GM23338 (cell line): ENCODE results near the gene ZFR. TPM values are rescaled to one million over a fixed set of nuclear protein-coding genes. Genes with fewer than 3 reads are reported as not detected.

ENCODE experiments used
- ATAC-seq: fragments of 200-7000 bp; cut with Tn5 transposase; 3 replicates; pipeline ENCODE4 v1.9.1; 2020
- DNase-seq: peaks from one replicate; pipeline ENCODE4 v3.0.0-alpha.2; 2015; ENCODE audit warnings: low spot score
- H2AFZ ChIP-seq: fragments of 200-600 bp; sonication (generic); 2 replicates; pipeline ENCODE4 v1.8.0; 2016; ENCODE audit warnings: antibody characterized with exemption, mild to moderate bottlenecking, moderate library complexity
- H3F3A ChIP-seq: fragments of 200-600 bp; sonication (generic); replicated peaks from 2 replicates; pipeline ENCODE4 v1.8.0; 2017; ENCODE audit warnings: antibody characterized with exemption, mixed run types, low read depth
- H3K27ac ChIP-seq: fragments of 200-600 bp; sonication (generic); 2 replicates; pipeline ENCODE4 v1.6.1; 2016; ENCODE audit warnings: low read depth
- H3K27me3 ChIP-seq: fragments of 200-600 bp; sonication (generic); 2 replicates; pipeline ENCODE4 v1.8.0; 2016; ENCODE audit warnings: mild to moderate bottlenecking, mixed run types, moderate library complexity; ENCODE audit not compliant: insufficient read depth
- H3K36me3 ChIP-seq: fragments of 200-600 bp; sonication (generic); 2 replicates; pipeline ENCODE4 v1.8.0; 2016; ENCODE audit warnings: mild to moderate bottlenecking; ENCODE audit not compliant: insufficient read depth
- H3K4me1 ChIP-seq: fragments of 200-600 bp; sonication (generic); 2 replicates; pipeline ENCODE4 v1.8.0; 2016; ENCODE audit warnings: mild to moderate bottlenecking, moderate library complexity; ENCODE audit not compliant: insufficient read depth
- H3K4me2 ChIP-seq: fragments of 200-600 bp; sonication (generic); 2 replicates; pipeline ENCODE4 v1.7.1; 2017; ENCODE audit warnings: mixed run types
- H3K4me3 ChIP-seq: fragments of 200-600 bp; sonication (generic); 2 replicates; pipeline ENCODE4 v1.6.1; 2016; ENCODE audit warnings: mixed run types
- H3K79me2 ChIP-seq: fragments of 200-600 bp; sonication (generic); replicated peaks from 2 replicates; pipeline ENCODE4 v1.8.0; 2017; ENCODE audit warnings: mild to moderate bottlenecking; ENCODE audit not compliant: insufficient read depth
- H3K9me2 ChIP-seq: fragments of 200-600 bp; sonication (generic); 2 replicates; pipeline ENCODE4 v1.8.0; 2017; ENCODE audit not compliant: insufficient read depth
- H4K20me1 ChIP-seq: fragments of 200-600 bp; sonication (generic); replicated peaks from 2 replicates; pipeline ENCODE4 v1.8.0; 2017; ENCODE audit warnings: mild to moderate bottlenecking; ENCODE audit not compliant: insufficient read depth
- H3K27ac Mint-ChIP-seq: 2 replicates; pipeline ENCODE4 v1.8.0; 2020; ENCODE audit warnings: inconsistent platforms, mild to moderate bottlenecking, moderate library complexity, mixed read lengths
- H3K27me3 Mint-ChIP-seq: 3 replicates; pipeline ENCODE4 v1.8.0; 2022; ENCODE audit warnings: low read depth, mild to moderate bottlenecking, moderate library complexity, mixed read lengths, inconsistent platforms; ENCODE audit not compliant: insufficient read depth, poor library complexity
- H3K36me3 Mint-ChIP-seq: 3 replicates; pipeline ENCODE4 v1.8.0; 2021; ENCODE audit warnings: low read depth, mild to moderate bottlenecking, inconsistent platforms, moderate library complexity, mixed read lengths
- H3K4me1 Mint-ChIP-seq: 3 replicates; pipeline ENCODE4 v1.8.0; 2020; ENCODE audit warnings: mild to moderate bottlenecking, inconsistent platforms, mixed read lengths
- H3K4me3 Mint-ChIP-seq: 3 replicates; pipeline ENCODE4 v1.8.0; 2021; ENCODE audit warnings: moderate library complexity, mild to moderate bottlenecking, inconsistent platforms, mixed read lengths
- H3K9me3 Mint-ChIP-seq: 3 replicates; pipeline ENCODE4 v1.8.0; 2020; ENCODE audit warnings: moderate library complexity, mild to moderate bottlenecking, inconsistent platforms, mixed read lengths
- CREB1 ChIP-seq: fragments of 250-450 bp; sonication (Bioruptor Pico); IDR thresholded peaks from 2 replicates; pipeline ENCODE4 v1.5.0; 2020; ENCODE audit warnings: low read depth, mild to moderate bottlenecking, moderate library complexity
- EZH2 ChIP-seq: fragments of 200-600 bp; sonication (generic); IDR thresholded peaks from one replicate; pipeline ENCODE4 v1.8.0; 2017; ENCODE audit warnings: antibody characterized with exemption, mild to moderate bottlenecking, low read depth; ENCODE audit not compliant: unreplicated experiment
- EZH2phosphoT487 ChIP-seq: fragments of 200-600 bp; sonication (generic); IDR thresholded peaks from one replicate; pipeline ENCODE4 v1.8.1; 2018; ENCODE audit warnings: antibody characterized with exemption; ENCODE audit not compliant: unreplicated experiment
- JUNB ChIP-seq: IDR thresholded peaks from one replicate; pipeline ENCODE4 v1.6.1; 2016; ENCODE audit warnings: antibody characterized with exemption; ENCODE audit not compliant: unreplicated experiment
- NANOG ChIP-seq: IDR thresholded peaks from 2 replicates; pipeline ENCODE4 v1.6.1; 2016; ENCODE audit warnings: antibody characterized with exemption, borderline replicate concordance
- POLR2AphosphoS5 ChIP-seq: IDR thresholded peaks from 2 replicates; pipeline ENCODE4 v1.6.1; 2016; ENCODE audit warnings: antibody characterized with exemption, low read depth
- STAT1 ChIP-seq: IDR thresholded peaks from one replicate; pipeline ENCODE4 v1.6.1; 2016; ENCODE audit warnings: antibody characterized with exemption; ENCODE audit not compliant: unreplicated experiment
- ZNF331 ChIP-seq: fragments of 250-450 bp; sonication (Bioruptor Pico); IDR thresholded peaks from 2 replicates; pipeline ENCODE4 v1.5.0; 2020; ENCODE audit warnings: low read depth, mild to moderate bottlenecking, moderate library complexity
- polyA plus RNA-seq: library from polyadenylated mRNA; unstranded; fragments of >200 nt; fragmentation: Nextera tagmentation; extraction: Ambion mirVana; gene quantifications from 2 replicates; pipeline ENCODE4 v1.2.1, GENCODE V29; 2016
- total RNA-seq: library from RNA; depleted of rRNA; stranded (reverse); fragments of >200 nt; shearing (Covaris generic); gene quantifications from 2 replicates; pipeline ENCODE4 v1.2.3, GENCODE V29; 2014
- TF ChIP-seq, protein P1 (sequence below): fragments of 250-450 bp; sonication (Bioruptor Pico); IDR thresholded peaks from 2 replicates; pipeline ENCODE4 v1.5.0; 2020; ENCODE audit warnings: mild to moderate bottlenecking, moderate library complexity
- TF ChIP-seq, protein P2 (sequence below): IDR thresholded peaks from 2 replicates; pipeline ENCODE4 v1.6.1; 2016; ENCODE audit warnings: antibody characterized with exemption

ZFR gene
- total and polyA plus RNA-seq, 2 experiments from 2014 or later = 92.4 to 103 TPM

GRCh38 chr5:32365623-32366022 lies 78.9 kb downstream of the ZFR start (continued):
- TF ChIP-seq, protein P1, sequence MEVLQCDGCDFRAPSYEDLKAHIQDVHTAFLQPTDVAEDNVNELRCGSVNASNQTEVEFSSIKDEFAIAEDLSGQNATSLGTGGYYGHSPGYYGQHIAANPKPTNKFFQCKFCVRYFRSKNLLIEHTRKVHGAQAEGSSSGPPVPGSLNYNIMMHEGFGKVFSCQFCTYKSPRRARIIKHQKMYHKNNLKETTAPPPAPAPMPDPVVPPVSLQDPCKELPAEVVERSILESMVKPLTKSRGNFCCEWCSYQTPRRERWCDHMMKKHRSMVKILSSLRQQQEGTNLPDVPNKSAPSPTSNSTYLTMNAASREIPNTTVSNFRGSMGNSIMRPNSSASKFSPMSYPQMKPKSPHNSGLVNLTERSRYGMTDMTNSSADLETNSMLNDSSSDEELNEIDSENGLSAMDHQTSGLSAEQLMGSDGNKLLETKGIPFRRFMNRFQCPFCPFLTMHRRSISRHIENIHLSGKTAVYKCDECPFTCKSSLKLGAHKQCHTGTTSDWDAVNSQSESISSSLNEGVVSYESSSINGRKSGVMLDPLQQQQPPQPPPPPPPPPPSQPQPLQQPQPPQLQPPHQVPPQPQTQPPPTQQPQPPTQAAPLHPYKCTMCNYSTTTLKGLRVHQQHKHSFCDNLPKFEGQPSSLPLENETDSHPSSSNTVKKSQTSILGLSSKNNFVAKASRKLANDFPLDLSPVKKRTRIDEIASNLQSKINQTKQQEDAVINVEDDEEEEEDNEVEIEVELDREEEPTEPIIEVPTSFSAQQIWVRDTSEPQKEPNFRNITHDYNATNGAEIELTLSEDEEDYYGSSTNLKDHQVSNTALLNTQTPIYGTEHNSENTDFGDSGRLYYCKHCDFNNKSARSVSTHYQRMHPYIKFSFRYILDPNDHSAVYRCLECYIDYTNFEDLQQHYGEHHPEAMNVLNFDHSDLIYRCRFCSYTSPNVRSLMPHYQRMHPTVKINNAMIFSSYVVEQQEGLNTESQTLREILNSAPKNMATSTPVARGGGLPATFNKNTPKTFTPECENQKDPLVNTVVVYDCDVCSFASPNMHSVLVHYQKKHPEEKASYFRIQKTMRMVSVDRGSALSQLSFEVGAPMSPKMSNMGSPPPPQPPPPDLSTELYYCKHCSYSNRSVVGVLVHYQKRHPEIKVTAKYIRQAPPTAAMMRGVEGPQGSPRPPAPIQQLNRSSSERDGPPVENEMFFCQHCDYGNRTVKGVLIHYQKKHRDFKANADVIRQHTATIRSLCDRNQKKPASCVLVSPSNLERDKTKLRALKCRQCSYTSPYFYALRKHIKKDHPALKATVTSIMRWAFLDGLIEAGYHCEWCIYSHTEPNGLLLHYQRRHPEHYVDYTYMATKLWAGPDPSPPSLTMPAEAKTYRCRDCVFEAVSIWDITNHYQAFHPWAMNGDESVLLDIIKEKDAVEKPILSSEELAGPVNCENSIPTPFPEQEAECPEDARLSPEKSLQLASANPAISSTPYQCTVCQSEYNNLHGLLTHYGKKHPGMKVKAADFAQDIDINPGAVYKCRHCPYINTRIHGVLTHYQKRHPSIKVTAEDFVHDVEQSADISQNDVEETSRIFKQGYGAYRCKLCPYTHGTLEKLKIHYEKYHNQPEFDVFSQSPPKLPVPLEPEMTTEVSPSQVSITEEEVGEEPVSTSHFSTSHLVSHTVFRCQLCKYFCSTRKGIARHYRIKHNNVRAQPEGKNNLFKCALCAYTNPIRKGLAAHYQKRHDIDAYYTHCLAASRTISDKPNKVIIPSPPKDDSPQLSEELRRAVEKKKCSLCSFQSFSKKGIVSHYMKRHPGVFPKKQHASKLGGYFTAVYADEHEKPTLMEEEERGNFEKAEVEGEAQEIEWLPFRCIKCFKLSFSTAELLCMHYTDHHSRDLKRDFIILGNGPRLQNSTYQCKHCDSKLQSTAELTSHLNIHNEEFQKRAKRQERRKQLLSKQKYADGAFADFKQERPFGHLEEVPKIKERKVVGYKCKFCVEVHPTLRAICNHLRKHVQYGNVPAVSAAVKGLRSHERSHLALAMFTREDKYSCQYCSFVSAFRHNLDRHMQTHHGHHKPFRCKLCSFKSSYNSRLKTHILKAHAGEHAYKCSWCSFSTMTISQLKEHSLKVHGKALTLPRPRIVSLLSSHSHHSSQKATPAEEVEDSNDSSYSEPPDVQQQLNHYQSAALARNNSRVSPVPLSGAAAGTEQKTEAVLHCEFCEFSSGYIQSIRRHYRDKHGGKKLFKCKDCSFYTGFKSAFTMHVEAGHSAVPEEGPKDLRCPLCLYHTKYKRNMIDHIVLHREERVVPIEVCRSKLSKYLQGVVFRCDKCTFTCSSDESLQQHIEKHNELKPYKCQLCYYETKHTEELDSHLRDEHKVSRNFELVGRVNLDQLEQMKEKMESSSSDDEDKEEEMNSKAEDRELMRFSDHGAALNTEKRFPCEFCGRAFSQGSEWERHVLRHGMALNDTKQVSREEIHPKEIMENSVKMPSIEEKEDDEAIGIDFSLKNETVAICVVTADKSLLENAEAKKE (CRISPR knock-in tag) = no peak
- no peak for TF ChIP-seq NANOG

- Histone ChIP-seq H3F3A (no peaks in the 10 kb centered on the region; the same call in 1 of the 2 replicates), H3K4me2 (no peak overlapping the region), H4K20me1 (no peaks in the 10 kb centered on the region; the same call in 1 of the 2 replicates), H2AFZ (no peak overlapping the region), H3K79me2 (no peaks in the 10 kb centered on the region), H3K9me2 (no peaks in the 10 kb centered on the region), H3K27me3 (no peaks in the 10 kb centered on the region), H3K4me3 (no peak overlapping the region), H3K4me1 (peaks cover 20% of the 10 kb centered on the region), H3K36me3 (0 out of 2 replicates have a peak, but pooled peaks cover 10% of the 10 kb centered on the region), H3K27ac (no peak overlapping the region)
- H3K27ac Mint-ChIP-seq = no peak overlapping the region
- ATAC-seq = no peak
- no peaks in the 10 kb centered on the region for H3K27me3 Mint-ChIP-seq
- no peak for DNase-seq
- no peak overlapping the region for H3K4me3 Mint-ChIP-seq
- no peaks in the 10 kb centered on the region for H3K9me3 Mint-ChIP-seq
- H3K36me3 Mint-ChIP-seq = peaks cover 16% of the 10 kb centered on the region
- H3K4me1 Mint-ChIP-seq = peaks cover 21% of the 10 kb centered on the region; the same call in 2 of the 3 replicates
- no peak for TF ChIP-seq STAT1
- no peak for TF ChIP-seq EZH2
- no peak for TF ChIP-seq CREB1 (CRISPR knock-in tag)
- no peak for TF ChIP-seq POLR2AphosphoS5
- TF ChIP-seq ZNF331 (CRISPR knock-in tag) = no peak
- no peak for TF ChIP-seq EZH2phosphoT487
- TF ChIP-seq, protein P1 (CRISPR knock-in tag) = no peak
- no peak for TF ChIP-seq JUNB
- TF ChIP-seq, protein P2, sequence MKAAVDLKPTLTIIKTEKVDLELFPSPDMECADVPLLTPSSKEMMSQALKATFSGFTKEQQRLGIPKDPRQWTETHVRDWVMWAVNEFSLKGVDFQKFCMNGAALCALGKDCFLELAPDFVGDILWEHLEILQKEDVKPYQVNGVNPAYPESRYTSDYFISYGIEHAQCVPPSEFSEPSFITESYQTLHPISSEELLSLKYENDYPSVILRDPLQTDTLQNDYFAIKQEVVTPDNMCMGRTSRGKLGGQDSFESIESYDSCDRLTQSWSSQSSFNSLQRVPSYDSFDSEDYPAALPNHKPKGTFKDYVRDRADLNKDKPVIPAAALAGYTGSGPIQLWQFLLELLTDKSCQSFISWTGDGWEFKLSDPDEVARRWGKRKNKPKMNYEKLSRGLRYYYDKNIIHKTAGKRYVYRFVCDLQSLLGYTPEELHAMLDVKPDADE = no peak
Measured at GRCh38 chr5:32363030-32363429, 81.5 kb downstream of the ZFR start.
